Gastrocnemius medialis (tissue), 4 donors: Measurements from ENCODE around the gene ZNF507. TPM values are rescaled to one million over a fixed set of nuclear protein-coding genes. Genes with fewer than 3 reads are reported as not detected.

Experiments used
- ATAC-seq, 2 donors: fragments of 150-250 bp; one replicate each; pipeline ENCODE4 v1.9.1; 2016
- DNase-seq, 2 donors: peaks; one replicate each; pipeline ENCODE4 v3.0.0-alpha.2; 2019
- H3K27ac ChIP-seq, 4 donors: fragments of 200-600 bp; sonication (generic); 1 replicate in 1 of 4; 2 replicates in 3 of 4; pipeline ENCODE4 v1.5.1; 2016 to 2018; ENCODE audit warnings: mild to moderate bottlenecking in 2 of 4, moderate library complexity in 1 of 4
- H3K27me3 ChIP-seq, 3 donors: fragments of 200-600 bp; sonication (generic) in 2 of 3; 1 replicate in 1 of 3; 2 replicates in 2 of 3; pipeline versions ENCODE4 v1.5.1 to v1.6.0; 2016 to 2019; ENCODE audit warnings: mild to moderate bottlenecking in 1 of 3, moderate library complexity in 1 of 3
- H3K36me3 ChIP-seq, 2 donors: fragments of 200-600 bp; sonication (generic) in 1 of 2; one replicate each; pipeline ENCODE4 v1.5.1; 2017 to 2018
- H3K4me1 ChIP-seq, 2 donors: fragments of 200-600 bp; sonication (generic) in 1 of 2; one replicate each; pipeline ENCODE4 v1.5.1; 2016 to 2017; ENCODE audit warnings: mild to moderate bottlenecking in 2 of 2
- H3K4me3 ChIP-seq, 4 donors: fragments of 200-600 bp; sonication (generic) in 3 of 4; 1 replicate in 1 of 4; 2 replicates in 3 of 4; pipeline ENCODE4 v1.5.1; 2016 to 2019; ENCODE audit warnings: mild to moderate bottlenecking in 2 of 4
- H3K9me3 ChIP-seq, 3 donors: fragments of 200-600 bp; sonication (generic) in 2 of 3; 1 replicate in 1 of 3; 2 replicates in 2 of 3; pipeline ENCODE4 v1.5.1; 2016 to 2019
- CTCF ChIP-seq, 5 experiments: fragments of 450-650 bp in 3 of 5; fragments of 200-600 bp in 2 of 5; sonication (generic) in 2 of 5; IDR thresholded peaks in 4 of 5; conservative IDR thresholded peaks in 1 of 5; 1 replicate in 4 of 5; 2 replicates in 1 of 5; pipeline ENCODE4 v1.5.1; 2016 to 2019; ENCODE audit warnings: antibody characterized with exemption in 5 of 5, mild to moderate bottlenecking in 3 of 5, moderate library complexity in 3 of 5
- POLR2A ChIP-seq, 2 donors: fragments of 450-650 bp; IDR thresholded peaks; one replicate each; pipeline ENCODE4 v1.6.1; 2017; ENCODE audit warnings: antibody characterized with exemption in 2 of 2, mild to moderate bottlenecking in 2 of 2, moderate library complexity in 2 of 2
- in situ Hi-C, 4 donors: fragments of 200-750 bp; cut with MboI; loops; one replicate each; pipeline versions ENCODE4 v1.15.0 to v1.8.0; 2017; ENCODE audit warnings: low sequenced_read_pairs in 4 of 4
- intact Hi-C: fragments of 100-400 bp; cut with DNase I; formaldehyde crosslinking; loops from one replicate; pipeline ENCODE4 v1.15.1; 2023; ENCODE audit warnings: low total_unique reads
- total RNA-seq, 4 donors: library from RNA; depleted of rRNA; stranded (reverse); fragments of >200 nt; gene quantifications; one replicate each; pipeline versions ENCODE4 v1.1.0 to v1.2.3, GENCODE V29; 2016

The ZNF507 gene
- total RNA-seq, 4 donors from 2014 or later: 11.9 to 21.8 (median 17.8) TPM

- in situ Hi-C loops: no loop called here
- H3K9me3 ChIP-seq: no peaks in the 10 kb centered on the region
- DNase-seq: no peak
- H3K27ac ChIP-seq: no peak overlapping the region
- H3K27me3 ChIP-seq: no peaks in the 10 kb centered on the region
- peaks cover 0 to 20% of the 10 kb centered on the region in 2 donors for H3K36me3 ChIP-seq
- no peak overlapping the region for H3K4me3 ChIP-seq
- no peak for ATAC-seq
- intact Hi-C loops: no loop called here
- H3K4me1 ChIP-seq: no peaks in the 10 kb centered on the region
- TF ChIP-seq POLR2A (IDR thresholded peaks at IDR 0.05) (no peak), CTCF (IDR thresholded peaks at IDR 0.05 in 4 of 5, conservative IDR thresholded peaks at IDR 0.05 in 1 of 5) (no peak)
Observed at GRCh38 chr19:32436692-32437091, 91.3 kb downstream of the ZNF507 start.

- no peak overlapping the region for H3K4me3 ChIP-seq
- ATAC-seq: no peak
- no peak for DNase-seq
- no peaks in the 10 kb centered on the region for H3K4me1 ChIP-seq
- no peaks in the 10 kb centered on the region for H3K27me3 ChIP-seq
- H3K9me3 ChIP-seq: no peaks in the 10 kb centered on the region
- no peak for TF ChIP-seq POLR2A (IDR thresholded peaks at IDR 0.05)
- TF ChIP-seq CTCF (IDR thresholded peaks at IDR 0.05 in 4 of 5, conservative IDR thresholded peaks at IDR 0.05 in 1 of 5): no peak
- intact Hi-C loops: no loop called here
- in situ Hi-C loops: no loop called here
- H3K27ac ChIP-seq: no peak overlapping the region
- H3K36me3 ChIP-seq: peaks cover 0 to 20% of the 10 kb centered on the region in 2 donors
Observed at GRCh38 chr19:32437096-32437495, 91.7 kb downstream of the ZNF507 start.

Other genes with a start within 250 kb of the ZNF507 start
- gene DPY19L3, start 60.2 kb downstream of the ZNF507 start, total RNA-seq: 1 to 10 TPM; 2.3 to 9.9 (median 7.5) TPM
- gene PDCD5, start 235.6 kb downstream of the ZNF507 start, total RNA-seq: 100 to 1,000 TPM; 121 to 201 (median 170) TPM